ENCODE data around the gene HEXD. TPM values are rescaled to one million over a fixed set of nuclear protein-coding genes. Genes with fewer than 3 reads are reported as not detected.

Gene HEXD
- total and polyA plus RNA-seq, 10 of the 15 experiments (the other 5 are each of a cell fraction or from before 2014, with no cell fraction given), result 1.6 to 24.2 (median 7.0) TPM

DNA sequence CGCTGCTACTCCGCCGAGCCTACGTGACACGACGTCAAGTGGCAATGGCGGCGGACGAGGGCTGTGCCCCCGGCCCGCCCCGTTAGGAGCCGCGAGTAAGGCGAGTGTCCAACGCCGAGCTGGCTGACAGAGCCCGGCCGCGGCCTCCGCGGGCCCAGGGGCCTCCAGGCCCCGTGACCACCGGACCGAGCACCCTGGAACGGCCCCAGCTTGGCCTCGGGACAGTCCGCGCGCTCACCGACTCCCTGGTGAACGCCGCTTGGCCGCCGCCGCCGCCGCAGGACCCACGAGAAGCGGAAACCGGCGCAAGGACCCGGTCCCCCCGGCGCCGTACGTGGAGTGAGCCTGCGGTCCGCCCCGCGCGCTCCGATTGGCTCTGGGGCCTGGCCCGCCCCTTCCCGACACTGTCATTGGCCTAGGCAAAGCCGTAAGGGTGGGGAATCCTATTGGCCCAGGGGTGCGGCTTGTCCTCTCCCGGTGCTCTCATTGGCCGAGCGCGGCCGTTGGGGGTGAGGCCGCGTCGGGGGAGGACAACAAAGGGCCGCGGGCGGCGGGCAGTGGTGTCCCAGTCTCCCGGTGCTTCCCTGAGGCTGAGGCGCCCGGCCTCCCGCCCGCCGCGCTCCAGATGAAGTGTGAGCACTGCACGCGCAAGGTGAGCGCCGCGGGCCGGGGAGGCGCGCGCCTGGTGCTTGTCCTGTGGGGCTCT, 40.2 kb downstream of the HEXD start, which contains the start of gene NARF (continued):
- no peak; a peak in 1 of 4 replicates for TF ChIP-seq ETV6 (conservative IDR thresholded peaks at IDR 0.05 in 1 of 2, IDR thresholded peaks at IDR 0.05 in 1 of 2; ENCODE audit: borderline replicate concordance in 1 of 2, low read depth in 1 of 2)
- TF ChIP-seq, protein P1, sequence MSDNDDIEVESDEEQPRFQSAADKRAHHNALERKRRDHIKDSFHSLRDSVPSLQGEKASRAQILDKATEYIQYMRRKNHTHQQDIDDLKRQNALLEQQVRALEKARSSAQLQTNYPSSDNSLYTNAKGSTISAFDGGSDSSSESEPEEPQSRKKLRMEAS (IDR thresholded peaks at IDR 0.05; ENCODE audit: low read depth, low read length), result peak; percentile 46
- TF ChIP-seq EP300 (IDR thresholded peaks at IDR 0.05; ENCODE audit: borderline replicate concordance in 1 of 2, control insufficient read depth in 1 of 2, low read depth in 2 of 2, low read length in 2 of 2), result no peak
- TF ChIP-seq PAX8 (IDR thresholded peaks at IDR 0.05), result no peak
- TF ChIP-seq, protein P2, sequence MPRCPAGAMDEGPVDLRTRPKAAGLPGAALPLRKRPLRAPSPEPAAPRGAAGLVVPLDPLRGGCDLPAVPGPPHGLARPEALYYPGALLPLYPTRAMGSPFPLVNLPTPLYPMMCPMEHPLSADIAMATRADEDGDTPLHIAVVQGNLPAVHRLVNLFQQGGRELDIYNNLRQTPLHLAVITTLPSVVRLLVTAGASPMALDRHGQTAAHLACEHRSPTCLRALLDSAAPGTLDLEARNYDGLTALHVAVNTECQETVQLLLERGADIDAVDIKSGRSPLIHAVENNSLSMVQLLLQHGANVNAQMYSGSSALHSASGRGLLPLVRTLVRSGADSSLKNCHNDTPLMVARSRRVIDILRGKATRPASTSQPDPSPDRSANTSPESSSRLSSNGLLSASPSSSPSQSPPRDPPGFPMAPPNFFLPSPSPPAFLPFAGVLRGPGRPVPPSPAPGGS (IDR thresholded peaks at IDR 0.05; ENCODE audit: borderline replicate concordance, insufficient read depth, low read depth, low read length, poor library complexity, severe bottlenecking), result peak; percentile 15
- peak; percentile 91 for TF ChIP-seq BACH1 (IDR thresholded peaks at IDR 0.05; ENCODE audit: borderline replicate concordance)
- no peak for TF ChIP-seq YBX1 (IDR thresholded peaks at IDR 0.05)
- peak; percentile 75 for TF ChIP-seq IKZF1 (conservative IDR thresholded peaks at IDR 0.05)
- TF ChIP-seq, protein P3, sequence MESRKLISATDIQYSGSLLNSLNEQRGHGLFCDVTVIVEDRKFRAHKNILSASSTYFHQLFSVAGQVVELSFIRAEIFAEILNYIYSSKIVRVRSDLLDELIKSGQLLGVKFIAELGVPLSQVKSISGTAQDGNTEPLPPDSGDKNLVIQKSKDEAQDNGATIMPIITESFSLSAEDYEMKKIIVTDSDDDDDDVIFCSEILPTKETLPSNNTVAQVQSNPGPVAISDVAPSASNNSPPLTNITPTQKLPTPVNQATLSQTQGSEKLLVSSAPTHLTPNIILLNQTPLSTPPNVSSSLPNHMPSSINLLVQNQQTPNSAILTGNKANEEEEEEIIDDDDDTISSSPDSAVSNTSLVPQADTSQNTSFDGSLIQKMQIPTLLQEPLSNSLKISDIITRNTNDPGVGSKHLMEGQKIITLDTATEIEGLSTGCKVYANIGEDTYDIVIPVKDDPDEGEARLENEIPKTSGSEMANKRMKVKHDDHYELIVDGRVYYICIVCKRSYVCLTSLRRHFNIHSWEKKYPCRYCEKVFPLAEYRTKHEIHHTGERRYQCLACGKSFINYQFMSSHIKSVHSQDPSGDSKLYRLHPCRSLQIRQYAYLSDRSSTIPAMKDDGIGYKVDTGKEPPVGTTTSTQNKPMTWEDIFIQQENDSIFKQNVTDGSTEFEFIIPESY (IDR thresholded peaks at IDR 0.05), result no peak
- TF ChIP-seq ZNF622 (IDR thresholded peaks at IDR 0.05), result no peak
- no peak for TF ChIP-seq TCF7 (IDR thresholded peaks at IDR 0.05; ENCODE audit: borderline replicate concordance)
- peak; percentile 97 for TF ChIP-seq POLR2AphosphoS2 (IDR thresholded peaks at IDR 0.05; ENCODE audit: low read depth, low read length)
- TF ChIP-seq, protein P4, sequence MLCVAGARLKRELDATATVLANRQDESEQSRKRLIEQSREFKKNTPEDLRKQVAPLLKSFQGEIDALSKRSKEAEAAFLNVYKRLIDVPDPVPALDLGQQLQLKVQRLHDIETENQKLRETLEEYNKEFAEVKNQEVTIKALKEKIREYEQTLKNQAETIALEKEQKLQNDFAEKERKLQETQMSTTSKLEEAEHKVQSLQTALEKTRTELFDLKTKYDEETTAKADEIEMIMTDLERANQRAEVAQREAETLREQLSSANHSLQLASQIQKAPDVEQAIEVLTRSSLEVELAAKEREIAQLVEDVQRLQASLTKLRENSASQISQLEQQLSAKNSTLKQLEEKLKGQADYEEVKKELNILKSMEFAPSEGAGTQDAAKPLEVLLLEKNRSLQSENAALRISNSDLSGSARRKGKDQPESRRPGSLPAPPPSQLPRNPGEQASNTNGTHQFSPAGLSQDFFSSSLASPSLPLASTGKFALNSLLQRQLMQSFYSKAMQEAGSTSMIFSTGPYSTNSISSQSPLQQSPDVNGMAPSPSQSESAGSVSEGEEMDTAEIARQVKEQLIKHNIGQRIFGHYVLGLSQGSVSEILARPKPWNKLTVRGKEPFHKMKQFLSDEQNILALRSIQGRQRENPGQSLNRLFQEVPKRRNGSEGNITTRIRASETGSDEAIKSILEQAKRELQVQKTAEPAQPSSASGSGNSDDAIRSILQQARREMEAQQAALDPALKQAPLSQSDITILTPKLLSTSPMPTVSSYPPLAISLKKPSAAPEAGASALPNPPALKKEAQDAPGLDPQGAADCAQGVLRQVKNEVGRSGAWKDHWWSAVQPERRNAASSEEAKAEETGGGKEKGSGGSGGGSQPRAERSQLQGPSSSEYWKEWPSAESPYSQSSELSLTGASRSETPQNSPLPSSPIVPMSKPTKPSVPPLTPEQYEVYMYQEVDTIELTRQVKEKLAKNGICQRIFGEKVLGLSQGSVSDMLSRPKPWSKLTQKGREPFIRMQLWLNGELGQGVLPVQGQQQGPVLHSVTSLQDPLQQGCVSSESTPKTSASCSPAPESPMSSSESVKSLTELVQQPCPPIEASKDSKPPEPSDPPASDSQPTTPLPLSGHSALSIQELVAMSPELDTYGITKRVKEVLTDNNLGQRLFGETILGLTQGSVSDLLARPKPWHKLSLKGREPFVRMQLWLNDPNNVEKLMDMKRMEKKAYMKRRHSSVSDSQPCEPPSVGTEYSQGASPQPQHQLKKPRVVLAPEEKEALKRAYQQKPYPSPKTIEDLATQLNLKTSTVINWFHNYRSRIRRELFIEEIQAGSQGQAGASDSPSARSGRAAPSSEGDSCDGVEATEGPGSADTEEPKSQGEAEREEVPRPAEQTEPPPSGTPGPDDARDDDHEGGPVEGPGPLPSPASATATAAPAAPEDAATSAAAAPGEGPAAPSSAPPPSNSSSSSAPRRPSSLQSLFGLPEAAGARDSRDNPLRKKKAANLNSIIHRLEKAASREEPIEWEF (IDR thresholded peaks at IDR 0.05; ENCODE audit: insufficient replicate concordance, low read depth, low read length), result no peak
- TF ChIP-seq SMARCA5 (IDR thresholded peaks at IDR 0.05), result peak; percentile 92
- TF ChIP-seq RBBP5 (conservative IDR thresholded peaks at IDR 0.05), result no peak
- TF ChIP-seq CBX3 (IDR thresholded peaks at IDR 0.05; ENCODE audit: borderline replicate concordance, low read depth), result no peak
- TF ChIP-seq NRF1 (conservative IDR thresholded peaks at IDR 0.05; ENCODE audit: low read depth, low read length), result no peak; the same call in 1 of the 2 replicates

Data from GM12878 (cell line).